HG03175 (cell line): ENCODE data around the gene PSAPL1.

Experiments used
- ATAC-seq: cut with Tn5 transposase; IDR thresholded peaks from one replicate; pipeline ENCODE4 v1.9.1; 2021; ENCODE audit warnings: mild to moderate bottlenecking, moderate library complexity; ENCODE audit not compliant: unreplicated experiment

The PSAPL1 gene

DNA sequence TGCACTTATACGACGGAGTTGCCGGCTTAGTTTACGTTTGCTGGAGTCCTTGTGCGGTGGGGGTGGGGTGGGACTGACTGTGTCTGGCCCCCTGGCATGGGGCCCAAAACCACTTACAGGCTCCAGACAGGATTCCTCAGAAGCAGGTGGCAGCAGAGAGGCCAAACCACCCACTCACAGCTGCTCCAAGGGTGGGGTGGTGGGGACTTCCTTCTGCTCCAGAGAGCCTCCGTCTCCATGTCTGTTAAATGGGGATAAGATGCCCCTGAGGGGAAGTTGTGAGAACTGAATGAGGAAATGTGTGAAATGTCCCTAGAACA, 36.7 kb downstream of the PSAPL1 start:
- no peak for ATAC-seq

DNA sequence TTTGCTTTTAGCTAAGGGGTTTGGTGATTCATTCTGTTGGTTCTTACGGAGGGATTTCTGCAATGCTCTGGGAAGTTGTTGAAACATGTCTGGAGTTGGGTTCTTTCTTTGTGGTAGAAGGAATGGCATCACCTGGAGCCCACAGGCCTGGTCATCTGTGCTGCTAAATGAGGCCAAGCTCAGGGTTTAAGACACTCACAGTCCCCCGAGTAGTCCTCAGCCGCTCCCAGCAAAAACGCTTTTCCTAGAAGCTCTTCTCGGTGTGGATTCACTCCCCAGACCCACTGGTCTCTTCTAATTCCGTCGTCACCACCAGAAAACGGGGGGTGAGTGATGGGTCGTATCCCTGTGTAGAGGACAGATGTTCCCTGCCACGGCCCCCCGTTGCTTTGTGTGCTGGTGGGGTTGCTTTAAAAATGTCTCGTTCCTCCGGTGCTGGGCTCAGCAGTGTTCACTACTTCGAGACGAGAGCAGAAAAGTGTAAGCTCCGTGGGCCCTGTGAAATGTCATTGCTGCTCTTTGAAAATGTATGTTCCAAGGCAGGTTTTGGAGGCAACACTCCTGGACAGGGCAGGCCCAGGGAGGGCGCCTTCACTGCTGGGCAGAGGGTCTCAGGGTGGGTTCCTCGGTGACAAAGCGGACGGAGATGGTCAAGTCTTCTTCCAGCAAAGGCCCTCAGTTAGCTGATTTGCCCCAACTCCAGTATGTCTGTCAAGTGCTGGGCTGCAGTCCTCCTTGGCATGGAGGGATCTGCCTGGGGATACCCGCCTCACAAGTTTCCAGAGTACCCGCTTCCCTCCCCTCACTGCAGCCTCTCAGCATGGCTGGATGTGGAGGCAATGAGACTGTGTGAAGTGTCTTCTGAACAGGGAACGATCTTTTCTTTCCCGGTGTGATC, 37.3 kb downstream of the PSAPL1 start:
- no peak for ATAC-seq

DNA sequence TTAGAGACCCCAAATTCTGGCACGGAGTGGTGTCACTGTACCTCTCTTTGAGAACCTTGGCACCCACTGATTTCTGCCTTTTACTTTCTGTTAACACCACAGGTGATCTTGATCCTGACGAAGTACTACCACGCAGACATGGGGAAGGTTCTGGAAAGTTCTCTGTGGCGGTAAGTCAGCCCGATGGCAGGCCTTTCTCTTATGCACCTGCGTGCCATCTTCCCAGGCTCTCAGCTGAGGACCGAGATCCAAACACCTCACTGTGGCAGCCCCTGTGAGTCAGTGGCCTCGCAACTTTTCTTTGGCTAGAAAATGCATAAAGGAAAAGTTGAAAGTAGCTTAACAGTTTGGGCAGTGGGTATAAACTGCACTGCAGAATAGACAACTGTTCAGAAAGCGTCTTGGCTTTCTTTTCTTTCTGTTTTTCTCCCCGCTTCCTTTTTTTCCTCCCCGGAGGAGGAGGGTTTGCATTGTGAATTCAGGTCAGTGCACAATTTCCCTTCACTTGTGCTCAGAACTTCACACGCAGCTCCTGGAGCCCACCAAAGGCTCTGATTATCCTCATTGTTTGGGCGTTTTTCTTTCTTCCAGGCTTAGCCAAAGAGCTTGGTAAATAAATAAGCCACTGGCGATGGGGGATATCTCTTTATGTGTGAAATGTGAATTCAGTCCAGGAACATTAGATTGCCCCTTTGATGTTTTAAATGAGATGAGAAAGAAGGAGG, 38.4 kb downstream of the PSAPL1 start:
- ATAC-seq, result no peak

DNA sequence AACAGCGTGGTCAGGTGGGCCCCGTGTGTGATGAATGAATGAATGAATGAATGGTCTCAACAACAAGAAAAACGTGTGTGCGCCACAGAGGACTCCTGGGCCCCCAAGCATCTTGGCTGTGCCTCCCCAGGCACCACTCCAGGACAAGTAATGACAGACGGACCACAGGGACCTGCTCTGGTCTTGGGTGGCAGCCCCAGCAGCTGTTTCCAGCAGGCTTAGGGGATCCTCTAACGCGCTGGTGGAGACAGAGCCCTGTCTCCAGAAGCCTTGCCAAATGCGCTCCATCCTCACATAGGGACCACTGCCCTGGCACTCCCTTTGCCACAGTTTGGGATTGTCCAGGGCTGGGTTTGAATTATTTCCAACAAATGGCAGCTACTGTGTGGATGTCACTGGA, 39.1 kb downstream of the PSAPL1 start:
- ATAC-seq, result no peak

DNA sequence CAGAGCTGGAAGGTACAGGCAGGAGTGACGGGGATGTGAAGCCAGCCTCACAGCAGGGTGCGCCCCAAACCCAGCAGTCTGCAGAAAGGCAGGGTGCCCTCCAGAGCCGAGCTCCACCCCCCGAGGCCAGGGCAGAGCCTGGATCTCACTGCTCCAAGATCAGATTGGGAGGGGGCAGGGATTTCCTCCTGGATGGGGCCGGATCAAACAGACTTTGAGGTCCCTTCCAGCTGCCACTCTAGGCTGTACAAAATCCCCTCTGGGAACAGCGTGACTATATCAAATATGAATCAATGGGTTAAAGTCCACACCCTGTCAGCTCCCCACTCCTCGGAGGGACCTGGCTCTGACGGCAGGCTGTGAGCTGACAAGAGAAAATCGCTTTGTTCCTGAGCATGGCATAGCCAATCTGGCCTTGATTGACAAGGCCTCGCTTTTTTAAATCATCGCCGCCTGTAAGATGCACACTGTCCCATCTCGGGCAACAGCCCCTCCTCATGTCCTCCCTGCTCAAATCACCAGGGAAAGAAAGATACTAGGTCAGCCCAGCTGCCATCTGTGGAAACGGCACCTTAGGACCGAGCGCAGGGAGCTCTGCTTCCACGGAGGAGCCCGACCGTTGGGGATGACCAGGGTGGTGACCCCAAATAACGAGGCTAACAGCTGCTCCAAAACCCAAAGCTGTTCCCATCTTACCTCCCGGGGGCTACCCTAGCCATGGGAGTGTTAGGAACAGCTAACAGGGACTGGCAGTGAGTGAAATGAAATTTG, 39.9 kb downstream of the PSAPL1 start:
- no peak for ATAC-seq

DNA sequence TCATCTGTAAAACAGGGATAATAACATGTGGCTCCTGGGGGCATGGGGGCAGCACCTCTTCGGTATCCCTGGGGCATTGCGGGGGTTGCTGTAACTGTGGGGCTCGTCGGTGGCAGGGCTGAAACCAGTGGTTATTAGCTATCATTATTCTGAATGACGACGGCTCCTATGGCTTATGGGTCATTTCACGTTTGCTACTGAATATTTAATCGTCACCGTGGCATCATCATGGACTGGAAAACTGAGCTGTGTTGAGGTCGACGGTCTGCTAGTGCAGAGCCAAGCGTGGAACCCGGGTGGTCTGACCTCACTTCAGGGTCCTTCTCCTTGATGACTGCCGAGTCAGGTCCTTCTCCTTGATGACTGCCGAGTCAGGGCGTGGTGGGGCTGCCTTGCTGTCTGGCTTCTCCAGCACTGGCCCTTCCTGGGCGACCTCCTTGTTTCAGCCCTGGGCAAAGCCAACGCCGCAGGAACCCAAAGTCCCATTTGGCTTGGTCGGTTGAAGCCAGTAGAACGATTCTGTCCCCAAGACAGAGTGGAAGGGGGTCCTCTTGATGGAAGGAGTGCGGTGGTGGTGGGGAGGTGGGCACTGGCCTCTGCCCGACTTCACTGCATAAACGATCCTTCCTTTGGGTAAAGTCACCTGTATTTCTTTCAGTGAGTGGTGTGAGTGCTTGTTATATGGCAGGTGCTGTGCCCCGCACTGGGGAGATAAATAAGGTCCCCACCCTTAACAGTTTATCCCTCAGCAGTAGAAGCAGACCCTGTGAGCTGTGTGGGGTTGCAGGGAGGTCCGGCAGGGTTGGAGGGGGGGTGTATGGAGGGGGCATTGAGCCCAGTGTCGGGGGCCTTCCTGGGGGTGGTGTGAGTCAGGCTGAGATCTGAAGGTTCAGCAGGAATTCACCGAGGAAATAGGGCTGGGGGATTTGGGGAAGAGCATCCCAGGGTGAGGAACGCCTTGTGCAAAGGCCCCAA, 40.8 kb downstream of the PSAPL1 start:
- ATAC-seq, result no peak

DNA sequence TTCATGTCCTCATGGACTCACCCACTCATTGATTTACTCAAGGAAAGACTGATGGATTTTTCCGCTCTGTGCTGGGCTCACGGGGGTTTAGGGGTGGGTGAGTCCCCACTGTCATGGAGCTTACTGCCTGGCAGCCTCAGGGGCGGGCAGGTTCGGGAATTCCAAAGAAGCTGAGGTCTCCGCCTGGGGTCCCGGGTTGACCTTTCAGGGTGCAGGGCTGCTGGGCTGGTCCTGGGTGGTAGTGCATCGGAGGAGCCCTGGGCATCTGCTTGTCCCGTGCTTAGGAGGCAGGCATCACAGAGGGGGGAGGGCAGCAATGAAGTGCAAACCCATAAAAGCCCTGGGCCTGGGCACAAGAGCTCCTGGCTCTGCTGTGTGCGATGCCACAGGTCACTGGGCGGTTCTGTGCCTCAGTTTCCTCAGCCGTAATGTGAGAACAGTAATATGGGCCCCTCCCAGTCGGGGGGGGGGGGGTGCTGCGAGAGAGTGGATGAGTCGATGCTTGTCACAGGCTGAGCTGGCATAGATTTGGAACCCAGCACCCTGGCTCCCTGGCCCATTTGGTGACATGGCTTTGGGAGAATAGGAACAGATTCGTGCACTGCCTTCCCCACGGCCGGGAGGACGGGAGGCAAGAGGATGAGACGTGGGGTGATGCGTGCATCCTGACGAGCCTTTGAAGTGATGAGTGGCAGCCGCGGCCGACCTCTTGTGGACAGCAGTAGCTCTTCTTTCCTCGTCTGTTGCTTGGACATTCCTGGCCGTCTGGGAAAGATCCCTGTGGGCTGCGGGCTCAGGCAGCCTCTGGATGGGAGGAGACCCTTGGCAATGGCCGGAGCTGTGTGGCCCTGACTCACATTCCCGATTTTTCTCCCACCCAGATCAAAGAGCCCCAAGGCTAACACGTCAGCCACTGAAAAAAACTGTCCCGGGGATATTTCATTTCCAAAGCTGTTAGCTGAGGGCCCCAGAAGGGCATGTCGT, 42.0 kb downstream of the PSAPL1 start:
- no peak for ATAC-seq

DNA sequence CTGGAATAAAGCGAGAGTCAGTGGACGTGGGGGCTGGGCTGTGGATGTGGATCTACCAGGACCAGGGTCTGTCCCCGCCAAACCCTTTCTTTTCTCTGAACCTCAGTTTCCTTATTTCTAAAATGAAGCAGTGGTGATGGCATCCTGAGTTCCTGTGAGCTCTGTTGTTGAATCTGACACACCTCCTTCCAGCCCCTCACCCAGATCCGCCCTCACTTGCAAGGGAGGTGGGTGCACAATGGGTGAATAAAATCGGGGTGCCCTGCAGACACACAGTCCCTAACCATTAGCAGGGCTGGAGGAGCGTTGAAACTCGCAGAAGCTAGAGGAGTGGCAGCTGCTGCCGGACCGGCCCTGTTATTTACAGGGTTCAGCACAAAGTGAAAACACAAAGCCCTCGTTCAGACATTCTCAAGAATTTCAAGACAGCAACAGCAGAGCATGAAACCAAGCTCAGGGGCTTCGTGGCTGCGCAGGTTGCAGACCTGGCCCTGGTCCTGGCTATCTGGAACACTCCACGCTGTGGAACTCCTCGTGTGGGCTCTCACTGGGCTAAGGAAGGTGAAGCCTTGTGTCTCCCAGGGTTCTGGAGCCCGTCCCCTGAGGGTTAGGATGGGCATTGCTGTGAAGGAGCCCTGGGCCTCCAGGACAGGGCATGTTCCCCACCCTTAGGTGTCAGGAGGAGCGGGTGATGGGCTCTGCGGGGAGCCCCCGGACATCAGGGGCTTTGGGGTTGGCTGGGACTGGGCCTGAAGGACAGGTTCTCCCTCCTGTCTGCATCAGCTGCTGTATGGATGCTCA, 42.9 kb downstream of the PSAPL1 start:
- ATAC-seq, result no peak

DNA sequence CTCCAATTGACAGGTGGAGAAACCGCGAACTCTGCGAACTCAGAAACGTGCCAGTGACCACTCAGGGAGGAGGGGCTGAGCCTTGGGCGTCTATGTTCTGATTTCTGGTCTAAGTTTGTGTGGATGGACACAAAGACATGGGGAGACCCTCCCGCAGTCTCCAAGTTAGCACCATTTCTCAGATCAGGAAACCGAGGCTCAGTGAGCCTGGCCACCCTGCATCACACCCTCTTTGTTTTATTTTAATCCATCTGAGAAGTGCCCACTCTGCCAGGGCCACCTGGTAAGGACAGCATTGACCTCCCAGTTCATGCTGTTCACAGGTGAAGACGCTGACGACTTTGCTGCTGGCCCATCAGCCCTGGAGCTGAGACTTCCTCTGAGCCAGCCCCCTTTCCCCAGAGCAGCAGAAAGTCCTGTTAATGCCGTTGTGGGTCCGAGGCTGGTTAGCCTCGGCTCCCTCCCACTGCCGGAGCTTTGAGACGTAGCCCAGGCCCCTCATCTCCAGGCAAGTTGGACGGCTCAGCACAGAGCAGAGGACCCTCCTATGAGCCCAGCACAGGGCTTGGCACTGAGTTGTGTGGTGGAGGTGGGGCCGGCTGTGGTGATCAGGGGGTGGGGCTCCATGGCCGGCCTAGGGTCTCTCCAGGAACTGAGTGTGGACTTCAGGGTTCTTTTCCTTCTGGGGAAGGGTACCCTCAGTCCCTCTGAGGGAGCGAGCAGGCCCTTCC, 43.7 kb downstream of the PSAPL1 start:
- no peak for ATAC-seq

DNA sequence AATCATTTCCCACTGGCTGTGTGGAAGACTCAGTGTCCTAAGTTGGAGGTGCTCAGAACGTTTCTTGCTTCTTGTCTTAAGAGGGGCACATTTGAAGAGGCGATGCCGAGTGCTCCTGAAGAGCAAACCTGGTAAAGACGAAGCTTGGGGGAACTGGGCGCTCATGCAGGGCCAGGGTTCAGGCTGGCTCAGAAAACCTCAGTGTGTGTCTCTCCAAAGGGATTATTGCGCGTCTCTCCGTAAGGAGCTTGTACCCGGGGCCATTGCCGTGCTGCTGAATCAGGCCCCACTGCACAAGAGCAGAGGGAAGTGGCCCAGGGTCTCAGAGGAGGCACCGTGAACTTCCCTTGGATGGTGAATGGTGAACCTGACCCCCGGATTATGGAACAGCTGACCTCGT, 44.4 kb downstream of the PSAPL1 start:
- no peak for ATAC-seq

DNA sequence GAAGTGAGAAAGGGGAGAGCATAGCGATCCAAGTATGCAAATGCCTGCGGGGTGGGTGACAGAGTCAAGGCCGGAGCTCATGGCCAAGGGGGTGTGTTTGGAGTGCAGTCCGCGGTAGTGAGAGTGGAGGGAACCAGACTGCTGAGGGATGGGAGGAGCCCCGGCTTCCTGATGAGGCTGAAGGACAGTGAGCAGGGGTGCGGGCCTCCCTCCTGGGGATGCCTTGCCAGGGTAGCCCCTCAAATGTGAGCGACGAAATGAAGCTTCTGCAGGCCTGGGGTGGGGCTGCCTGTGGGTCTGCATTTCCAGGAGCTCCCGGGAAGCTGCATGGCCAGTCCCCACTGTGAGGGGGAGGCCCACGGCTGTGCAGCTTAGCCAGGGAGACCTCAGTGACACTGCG, 45.0 kb downstream of the PSAPL1 start:
- ATAC-seq, result no peak

DNA sequence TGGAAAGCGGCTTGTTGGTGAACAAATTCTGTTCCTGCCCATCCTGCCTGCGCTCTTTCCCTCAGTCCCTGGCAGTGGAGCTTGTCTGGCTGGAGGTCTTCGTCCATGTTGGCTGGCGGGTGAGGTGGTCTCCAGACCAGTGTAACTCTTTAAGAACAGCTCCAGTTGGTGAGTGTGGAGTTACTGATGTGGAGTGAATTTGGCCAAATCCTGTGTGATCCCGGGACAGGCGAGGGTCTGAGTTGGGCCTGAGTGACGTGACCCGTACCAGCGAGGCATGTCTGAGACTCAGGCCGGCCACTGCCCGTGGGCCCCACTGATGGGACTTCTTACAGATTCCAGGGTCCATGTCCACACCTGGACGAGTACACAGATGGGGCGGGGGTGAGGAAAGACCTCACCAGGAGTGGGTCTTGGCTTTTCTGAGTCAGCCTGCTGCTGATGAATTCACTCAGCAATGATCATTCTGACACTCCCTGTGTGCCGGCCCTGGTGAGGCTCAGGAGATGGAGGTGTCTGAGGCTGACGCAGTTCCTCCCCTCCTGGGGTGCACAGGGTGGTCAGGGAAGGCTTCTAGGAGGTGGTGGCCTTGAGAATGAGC, 45.5 kb downstream of the PSAPL1 start:
- no peak for ATAC-seq

DNA sequence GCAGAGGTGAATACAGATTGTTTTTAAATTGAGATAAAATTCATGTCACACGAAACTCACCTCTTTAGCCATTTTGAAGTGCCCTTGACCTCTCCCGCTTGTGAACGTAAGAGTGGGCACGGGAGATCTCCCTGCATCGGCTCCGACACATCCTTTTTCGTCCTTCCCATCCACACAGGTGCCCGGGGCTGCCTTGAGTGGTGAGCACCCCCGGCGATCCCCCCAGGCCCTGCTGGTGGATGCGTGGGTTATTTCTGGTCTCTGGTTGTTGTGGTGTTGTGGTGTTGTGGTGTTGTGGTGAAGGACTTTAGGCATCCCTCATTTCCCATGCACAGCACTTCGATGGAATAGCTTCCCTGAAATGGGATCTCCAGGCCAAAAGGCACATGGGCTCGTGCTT, 46.1 kb downstream of the PSAPL1 start:
- no peak for ATAC-seq

DNA sequence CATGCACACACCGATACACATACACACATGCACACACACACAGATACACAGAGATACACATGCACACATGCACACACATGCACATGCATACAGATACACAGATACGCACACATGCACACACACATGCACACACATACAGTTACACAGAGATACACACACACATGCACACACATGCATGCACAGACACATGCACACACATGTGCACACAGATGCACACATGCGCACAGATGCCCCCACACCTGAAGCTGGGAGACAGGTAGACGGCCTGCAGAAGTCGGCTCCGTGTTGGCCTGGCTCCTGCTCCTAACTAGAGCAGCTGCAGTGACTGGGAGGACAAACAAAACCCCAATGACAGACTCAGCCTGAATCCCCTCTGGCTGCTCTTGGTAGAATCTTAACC, 46.8 kb downstream of the PSAPL1 start:
- ATAC-seq, result no peak

DNA sequence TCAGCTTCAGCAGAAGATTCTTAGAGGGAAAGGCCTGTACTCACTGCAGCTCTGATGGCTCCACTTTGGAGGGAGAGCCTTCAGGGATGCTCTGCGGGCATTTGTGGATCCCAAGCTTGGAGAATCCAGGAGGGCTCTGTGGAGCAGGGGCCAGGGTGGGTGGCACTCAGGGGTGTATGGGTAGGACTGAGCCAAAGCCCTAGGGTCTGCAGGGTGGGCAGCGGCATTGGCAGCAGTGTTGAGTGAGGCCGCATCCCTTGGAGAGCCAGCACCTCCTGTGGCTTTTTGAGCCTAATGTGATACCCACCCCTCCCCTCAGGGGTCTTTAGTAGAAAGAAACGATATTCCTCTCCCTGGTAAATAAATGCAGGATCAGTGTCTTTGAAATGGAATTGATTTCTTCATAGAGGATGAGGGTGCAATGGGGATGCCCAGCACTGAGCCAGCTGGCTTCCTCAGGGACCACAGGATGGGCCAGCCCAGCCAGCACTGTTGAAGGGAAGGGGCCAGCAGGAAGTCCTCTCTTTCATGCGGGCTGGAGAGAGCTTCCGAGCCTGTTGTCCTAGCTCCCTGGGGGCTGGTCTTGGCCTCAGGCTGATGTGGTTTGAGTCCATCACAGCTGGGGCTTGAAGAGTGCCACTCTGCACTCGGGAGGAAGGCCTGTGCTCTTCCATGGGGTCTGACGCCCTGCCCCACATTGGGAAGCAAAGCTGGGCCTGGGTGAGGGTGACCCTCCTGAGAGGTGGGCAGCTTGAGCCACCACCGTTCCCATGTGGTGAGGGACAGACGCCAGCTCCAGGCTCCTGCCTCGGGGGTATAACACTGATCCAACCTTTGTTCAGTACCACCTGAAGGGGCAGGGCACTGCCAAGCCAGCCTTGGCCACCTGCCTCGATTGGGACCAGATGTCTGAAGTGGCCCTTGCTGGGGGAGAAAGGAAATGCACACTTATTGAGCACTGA, 49.5 kb downstream of the PSAPL1 start:
- no peak for ATAC-seq
